ENCODE data around the gene MVB12B.

GRCh38 chr9:126546036-126546435 lies 219.4 kb downstream of the MVB12B start:
- TF ChIP-seq CTCF (IDR thresholded peaks at IDR 0.05; ENCODE audit: low read depth, low read length) = no peak
- no peak for TF ChIP-seq EZH2phosphoT487 (IDR thresholded peaks at IDR 0.05; ENCODE audit: low read depth)

All from OCI-LY3 (cell line).